Body of pancreas (tissue), 4 donors: ENCODE measurements around the gene KRTAP19-6.

ENCODE experiments used
- POLR2A ChIP-seq, 3 donors: fragments of 450-650 bp; IDR thresholded peaks; one replicate each; pipeline ENCODE4 v1.6.1; 2016; ENCODE audit warnings: antibody characterized with exemption in 3 of 3, mild to moderate bottlenecking in 2 of 3
- TF ChIP-seq, protein P1 (sequence below), 7 experiments: fragments of 450-650 bp in 4 of 7; fragments of 200-600 bp in 3 of 7; sonication (generic) in 3 of 7; IDR thresholded peaks; one replicate each; pipeline ENCODE4 v1.5.1; 2016 to 2019; ENCODE audit warnings: antibody characterized with exemption in 7 of 7

DNA sequence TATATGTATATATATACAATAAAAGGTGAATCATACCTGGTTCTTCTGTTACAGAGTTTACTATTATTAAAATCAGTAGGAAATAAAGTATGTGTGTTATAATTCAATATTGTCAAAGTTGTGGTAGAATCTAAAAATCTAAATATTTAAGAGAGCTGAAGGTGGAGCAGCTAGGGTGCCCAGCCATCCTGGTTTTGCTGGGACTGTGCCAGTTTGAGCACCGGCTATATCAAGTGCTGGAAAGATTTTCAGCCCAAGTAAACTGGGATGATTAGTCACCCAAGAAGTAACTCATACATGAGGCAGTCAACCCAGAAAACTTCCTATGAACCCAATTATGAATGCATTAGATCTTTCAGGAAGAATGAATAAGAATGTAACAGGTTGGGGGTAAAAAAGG is 22.8 kb downstream of the KRTAP19-6 start:
- TF ChIP-seq, protein P1, sequence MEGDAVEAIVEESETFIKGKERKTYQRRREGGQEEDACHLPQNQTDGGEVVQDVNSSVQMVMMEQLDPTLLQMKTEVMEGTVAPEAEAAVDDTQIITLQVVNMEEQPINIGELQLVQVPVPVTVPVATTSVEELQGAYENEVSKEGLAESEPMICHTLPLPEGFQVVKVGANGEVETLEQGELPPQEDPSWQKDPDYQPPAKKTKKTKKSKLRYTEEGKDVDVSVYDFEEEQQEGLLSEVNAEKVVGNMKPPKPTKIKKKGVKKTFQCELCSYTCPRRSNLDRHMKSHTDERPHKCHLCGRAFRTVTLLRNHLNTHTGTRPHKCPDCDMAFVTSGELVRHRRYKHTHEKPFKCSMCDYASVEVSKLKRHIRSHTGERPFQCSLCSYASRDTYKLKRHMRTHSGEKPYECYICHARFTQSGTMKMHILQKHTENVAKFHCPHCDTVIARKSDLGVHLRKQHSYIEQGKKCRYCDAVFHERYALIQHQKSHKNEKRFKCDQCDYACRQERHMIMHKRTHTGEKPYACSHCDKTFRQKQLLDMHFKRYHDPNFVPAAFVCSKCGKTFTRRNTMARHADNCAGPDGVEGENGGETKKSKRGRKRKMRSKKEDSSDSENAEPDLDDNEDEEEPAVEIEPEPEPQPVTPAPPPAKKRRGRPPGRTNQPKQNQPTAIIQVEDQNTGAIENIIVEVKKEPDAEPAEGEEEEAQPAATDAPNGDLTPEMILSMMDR (IDR thresholded peaks at IDR 0.05), result no peak
- TF ChIP-seq POLR2A (IDR thresholded peaks at IDR 0.05), result no peak
